Activated T-cell treated with anti-CD3 and anti-CD28 coated beads for 48 hours (primary cell): Measurements from ENCODE around the gene ELAVL2.

Source experiments
- DNase-seq: peaks from one replicate; pipeline ENCODE4 v3.0.0-alpha.2; 2020; ENCODE audit warnings: low read depth

The ELAVL2 gene

GRCh38 chr9:23821375-23822181 is 4.5 kb downstream of the ELAVL2 start:
- no peak for DNase-seq

GRCh38 chr9:23820451-23821374 is 5.3 kb downstream of the ELAVL2 start:
- no peak for DNase-seq

GRCh38 chr9:23819403-23819802 is 6.6 kb downstream of the ELAVL2 start:
- no peak for DNase-seq

GRCh38 chr9:23814243-23814642 is 11.8 kb downstream of the ELAVL2 start:
- no peak for DNase-seq

- no peak for DNase-seq
Observed at GRCh38 chr9:23812673-23813072, 13.4 kb downstream of the ELAVL2 start.

GRCh38 chr9:23811633-23812032 is 14.4 kb downstream of the ELAVL2 start:
- DNase-seq, result no peak

GRCh38 chr9:23803216-23803615 is 22.8 kb downstream of the ELAVL2 start:
- no peak for DNase-seq

- DNase-seq, result no peak
Observed at GRCh38 chr9:23801523-23801922, 24.5 kb downstream of the ELAVL2 start.

- DNase-seq, result no peak
Observed at GRCh38 chr9:23799521-23799920, 26.5 kb downstream of the ELAVL2 start.

GRCh38 chr9:23798325-23798724 is 27.7 kb downstream of the ELAVL2 start:
- no peak for DNase-seq

GRCh38 chr9:23796209-23796608 is 29.8 kb downstream of the ELAVL2 start:
- DNase-seq, result no peak

GRCh38 chr9:23790351-23791260 is 35.4 kb downstream of the ELAVL2 start:
- DNase-seq, result no peak

- DNase-seq, result no peak
Observed at GRCh38 chr9:23789529-23790254, 36.3 kb downstream of the ELAVL2 start.

- no peak for DNase-seq
Observed at GRCh38 chr9:23784962-23785361, 41.1 kb downstream of the ELAVL2 start.

- no peak for DNase-seq
Observed at GRCh38 chr9:23783509-23783908, 42.5 kb downstream of the ELAVL2 start.

- no peak for DNase-seq
Observed at GRCh38 chr9:23779220-23779619, 46.8 kb downstream of the ELAVL2 start.

GRCh38 chr9:23777328-23777727 is 48.7 kb downstream of the ELAVL2 start:
- DNase-seq, result no peak

GRCh38 chr9:23775549-23775948 is 50.5 kb downstream of the ELAVL2 start:
- no peak for DNase-seq

GRCh38 chr9:23774266-23774665 is 51.8 kb downstream of the ELAVL2 start:
- DNase-seq, result no peak

GRCh38 chr9:23772385-23772783 is 53.7 kb downstream of the ELAVL2 start:
- no peak for DNase-seq

GRCh38 chr9:23771746-23772384 is 54.2 kb downstream of the ELAVL2 start:
- no peak for DNase-seq
